Endothelial cell of umbilical vein (primary cell): ENCODE results near the gene RARS1. TPM values are rescaled to one million over a fixed set of nuclear protein-coding genes. Genes with fewer than 3 reads are reported as not detected.

ENCODE experiments used
- BruUV-seq: library from RNA; stranded (reverse); fragments of 400-500 nt; replicated peaks from 2 replicates; lab custom pipeline; 2021; lab: Mats Ljungman, UMichigan
- CTCF ChIA-PET: fragments of 300-600, 350-600 bp; sonication (Branson Sonifier 250); formaldehyde crosslinking; loops from one replicate; lab custom pipeline; 2021; ENCODE audit warnings: antibody characterized with exemption, inconsistent platforms; lab: Charles Lee
- POLR2A ChIA-PET: fragments of 300-600, 350-600 bp; sonication (Branson Sonifier 250); formaldehyde crosslinking; loops from one replicate; lab custom pipeline; 2021; ENCODE audit warnings: antibody characterized with exemption, inconsistent platforms; lab: Charles Lee
- DNase-seq: peaks from one replicate; pipeline ENCODE4 v3.0.0-alpha.2; 2011; ENCODE audit warnings: low read depth, low spot score
- FAIRE-seq: peaks from 2 replicates; lab custom pipeline; 2011; peaks lifted over from hg19 to GRCh38; lab: Jason Lieb, UNC
- H2AFZ ChIP-seq: 2 replicates; pipeline ENCODE4 v1.6.0; 2012; ENCODE audit warnings: low read depth, low read length, control low read depth, inconsistent platforms
- H3K27ac ChIP-seq: 2 replicates; pipeline ENCODE4 v1.5.1; 2011; ENCODE audit warnings: low read depth, mild to moderate bottlenecking, control low read depth, low read length, moderate library complexity; ENCODE audit not compliant: insufficient read depth
- H3K27me3 ChIP-seq, 2 experiments: 2 replicates each; pipeline versions ENCODE4 v1.6.0 to v1.6.1; 2011; ENCODE audit warnings: low read length in 2 of 2, mixed read lengths in 1 of 2; ENCODE audit not compliant: control insufficient read depth in 2 of 2, insufficient read depth in 2 of 2
- H3K36me3 ChIP-seq, 2 experiments: 2 replicates in 1 of 2; 3 replicates in 1 of 2; pipeline ENCODE4 v1.5.1; 2011; ENCODE audit warnings: low read length in 2 of 2, mild to moderate bottlenecking in 1 of 2, moderate library complexity in 1 of 2; ENCODE audit not compliant: control insufficient read depth in 2 of 2, insufficient read depth in 2 of 2; ENCODE audit errors: extremely low read depth in 1 of 2
- H3K4me1 ChIP-seq: 3 replicates; pipeline ENCODE4 v1.5.1; 2011; ENCODE audit warnings: mild to moderate bottlenecking, low read length; ENCODE audit not compliant: control insufficient read depth, insufficient read depth; ENCODE audit errors: extremely low read depth
- H3K4me2 ChIP-seq: 2 replicates; pipeline ENCODE4 v1.6.1; 2011; ENCODE audit warnings: low read length, control low read depth, mixed read lengths; ENCODE audit not compliant: insufficient read depth
- H3K4me3 ChIP-seq, 3 experiments: fragments of 200-600 bp in 1 of 3; sonication (generic), shearing (Covaris generic) in 1 of 3; replicated peaks in 1 of 3; 2 replicates each; pipeline ENCODE4 v1.5.1; 2011 to 2016; ENCODE audit warnings: control low read depth in 3 of 3, low read length in 3 of 3, mild to moderate bottlenecking in 2 of 3, inconsistent platforms in 1 of 3, low read depth in 1 of 3, moderate library complexity in 1 of 3; ENCODE audit not compliant: insufficient read depth in 1 of 3
- H3K79me2 ChIP-seq: 2 replicates; pipeline ENCODE4 v1.6.0; 2012; ENCODE audit warnings: low read length, inconsistent platforms; ENCODE audit not compliant: control insufficient read depth, insufficient read depth
- H3K9ac ChIP-seq: replicated peaks from 2 replicates; pipeline ENCODE3; 2011; ENCODE audit warnings: low read length, control low read depth; ENCODE audit not compliant: insufficient read depth; ENCODE audit errors: extremely low read depth
- H3K9me1 ChIP-seq: replicated peaks from 3 replicates; pipeline ENCODE4 v1.6.0; 2011; ENCODE audit warnings: mild to moderate bottlenecking, low read length; ENCODE audit not compliant: control insufficient read depth, insufficient read depth; ENCODE audit errors: extremely low read depth
- H3K9me3 ChIP-seq: replicated peaks from 2 replicates; pipeline ENCODE4 v1.5.1; 2012; ENCODE audit warnings: low read length, inconsistent platforms; ENCODE audit not compliant: control insufficient read depth, insufficient read depth
- H4K20me1 ChIP-seq: replicated peaks from 2 replicates; pipeline ENCODE3; 2011; ENCODE audit warnings: mild to moderate bottlenecking, low read length; ENCODE audit not compliant: control insufficient read depth, insufficient read depth; ENCODE audit errors: extremely low read depth
- CTCF ChIP-seq, 2 donors: IDR thresholded peaks; 1 replicate in 1 of 2; 2 replicates in 1 of 2; pipeline ENCODE4 v1.5.1; 2011; ENCODE audit warnings: low read length in 2 of 2, mild to moderate bottlenecking in 2 of 2, moderate library complexity in 2 of 2, control low read depth in 1 of 2, inconsistent platforms in 1 of 2, low read depth in 1 of 2; ENCODE audit not compliant: insufficient read depth in 1 of 2; ENCODE audit errors: extremely low read depth in 1 of 2
- EZH2 ChIP-seq: IDR thresholded peaks from 2 replicates; pipeline ENCODE4 v1.6.1; 2012; ENCODE audit warnings: borderline replicate concordance, low read depth, mild to moderate bottlenecking, moderate library complexity, low read length, inconsistent platforms; ENCODE audit not compliant: severe bottlenecking
- FOS ChIP-seq: IDR thresholded peaks from 2 replicates; pipeline ENCODE4 v1.6.1; 2011; ENCODE audit warnings: mild to moderate bottlenecking, low read length, moderate library complexity, borderline replicate concordance; ENCODE audit not compliant: insufficient read depth
- GATA2 ChIP-seq: IDR thresholded peaks from 2 replicates; pipeline ENCODE4 v1.7.0; 2011; ENCODE audit warnings: low read depth, mild to moderate bottlenecking, moderate library complexity, mixed read lengths, low read length; ENCODE audit not compliant: insufficient read length, insufficient read depth
- JUN ChIP-seq: IDR thresholded peaks from 2 replicates; pipeline ENCODE4 v1.6.1; 2011; ENCODE audit warnings: borderline replicate concordance, low read depth; ENCODE audit not compliant: insufficient read length, insufficient read depth
- MAX ChIP-seq: IDR thresholded peaks from 2 replicates; pipeline ENCODE4 v1.6.1; 2011; ENCODE audit not compliant: insufficient read depth, insufficient read length
- MYC ChIP-seq: IDR thresholded peaks from one replicate; pipeline ENCODE4 v1.6.1; 2011; ENCODE audit warnings: mild to moderate bottlenecking, low read depth, low read length
- POLR2A ChIP-seq: IDR thresholded peaks from 2 replicates; pipeline ENCODE4 v1.6.1; 2012; ENCODE audit warnings: low read depth, mild to moderate bottlenecking, control low read depth, low read length
- POLR2AphosphoS5 ChIP-seq: IDR thresholded peaks from 2 replicates; pipeline ENCODE4 v1.6.1; 2012; ENCODE audit warnings: low read depth, mild to moderate bottlenecking, control low read depth, low read length, moderate library complexity; ENCODE audit not compliant: insufficient read depth
- dilution Hi-C: fragments of 300-500 bp; cut with MboI; formaldehyde crosslinking; loops from one replicate; pipeline ENCODE4 v1.15.0; 2019; ENCODE audit warnings: low sequenced_read_pairs; ENCODE audit not compliant: extremely low pct_ligation_motif_present
- intact Hi-C: fragments of 100-400 bp; cut with micrococcal nuclease; formaldehyde crosslinking; loops from one replicate; pipeline ENCODE4 v1.10.0; 2022
- polyA plus RNA-seq, 4 experiments: library from polyadenylated mRNA; depleted of rRNA in 3 of 4; stranded (reverse) in 3 of 4; unstranded in 1 of 4; fragments of >200 nt; gene quantifications; 2 replicates each; pipeline versions ENCODE4 v1.2.1 to v1.2.3, GENCODE V29; 2011 to 2012; ENCODE audit warnings: missing spikeins in 1 of 4
- total RNA-seq: library from RNA; stranded (reverse); gene quantifications from 2 replicates; pipeline ENCODE4 v1.2.3, GENCODE V29; 2021

RARS1 gene
- total and polyA plus RNA-seq, 2 donors (not counting 3 experiments of a cell fraction or from before 2014, with no cell fraction given), result 28.0 to 104 TPM

GRCh38 chr5:168477060-168477459 is 9.2 kb upstream of the RARS1 start:
- no TSS peak for BruUV-seq
- H3K4me3 ChIP-seq, result no peak overlapping the region
- no peaks in the 10 kb centered on the region for H3K4me1 ChIP-seq
- DNase-seq (no peak), FAIRE-seq (no peak)
- intact Hi-C loops, result no loop called here
- dilution Hi-C loops, result no loop called here
- peaks cover 0 to 2% of the 10 kb centered on the region in 2 experiments for H3K27me3 ChIP-seq
- H3K9me1 ChIP-seq, result no peaks in the 10 kb centered on the region
- POLR2A ChIA-PET, result no interaction called here
- H3K79me2 ChIP-seq, result no peaks in the 10 kb centered on the region
- H3K36me3 ChIP-seq, result no peaks in the 10 kb centered on the region
- H3K4me2 ChIP-seq, result no peak overlapping the region
- no peak overlapping the region for H3K27ac ChIP-seq
- no peak overlapping the region for H2AFZ ChIP-seq
- no peaks in the 10 kb centered on the region for H3K9me3 ChIP-seq
- no peak overlapping the region for H3K9ac ChIP-seq
- H4K20me1 ChIP-seq, result no peaks in the 10 kb centered on the region
- CTCF ChIA-PET, result no interaction called here
- TF ChIP-seq GATA2 (no peak), JUN (no peak), MAX (no peak), POLR2AphosphoS5 (no peak), MYC (no peak), CTCF (IDR thresholded peaks at IDR 0.05; ENCODE audit: extremely low read depth in 1 of 2, insufficient read depth in 1 of 2, low read depth in 1 of 2, low read length in 2 of 2) (no peak), POLR2A (no peak), EZH2 (no peak), FOS (no peak)
